ENCODE results near the gene PLBD1. TPM values are rescaled to one million over a fixed set of nuclear protein-coding genes. Genes with fewer than 3 reads are reported as not detected.

The PLBD1 gene
- total RNA-seq, 2 experiments from 2014 or later, result 0.95 to 1.3 TPM

GRCh38 chr12:14612898-14613445, 45.3 kb upstream of the PLBD1 start:
- ATAC-seq (ENCODE audit: poor library complexity) (no peak), DNase-seq (no peak)
- Histone ChIP-seq H3K27ac (ENCODE audit: low read depth in 1 of 2, low read length in 2 of 2) (no peak overlapping the region), H3K27me3 (ENCODE audit: control insufficient read depth in 1 of 2, insufficient read depth in 2 of 2, low read length in 2 of 2) (peaks cover 0 to 6% of the 10 kb centered on the region in 2 experiments), H3K36me3 (ENCODE audit: insufficient read depth, low read length) (no peaks in the 10 kb centered on the region), H3K4me1 (ENCODE audit: insufficient read depth, low read length) (no peaks in the 10 kb centered on the region), H3K9me3 (ENCODE audit: control insufficient read depth in 1 of 2, insufficient read depth in 1 of 2, low read length in 2 of 2) (peaks cover 0 to 18% of the 10 kb centered on the region in 2 experiments), H3K4me3 (ENCODE audit: low read length) (no peak overlapping the region)
- Mint-ChIP-seq H3K27me3 (peaks cover 12% of the 10 kb centered on the region), H3K36me3 (ENCODE audit: low read depth) (peaks cover 5% of the 10 kb centered on the region), H3K4me1 (ENCODE audit: low read depth) (no peaks in the 10 kb centered on the region), H3K4me3 (no peak overlapping the region), H3K9me3 (peaks cover 16% of the 10 kb centered on the region), H3K27ac (no peak overlapping the region)
- ChIA-PET POLR2A (no interaction called here), CTCF (interaction anchor here (0.8 kb wide), 1 partner anchor 17 kb away, joined by 3 read pairs; no protein-coding TSS in a partner anchor)
- TF ChIP-seq, protein P1, sequence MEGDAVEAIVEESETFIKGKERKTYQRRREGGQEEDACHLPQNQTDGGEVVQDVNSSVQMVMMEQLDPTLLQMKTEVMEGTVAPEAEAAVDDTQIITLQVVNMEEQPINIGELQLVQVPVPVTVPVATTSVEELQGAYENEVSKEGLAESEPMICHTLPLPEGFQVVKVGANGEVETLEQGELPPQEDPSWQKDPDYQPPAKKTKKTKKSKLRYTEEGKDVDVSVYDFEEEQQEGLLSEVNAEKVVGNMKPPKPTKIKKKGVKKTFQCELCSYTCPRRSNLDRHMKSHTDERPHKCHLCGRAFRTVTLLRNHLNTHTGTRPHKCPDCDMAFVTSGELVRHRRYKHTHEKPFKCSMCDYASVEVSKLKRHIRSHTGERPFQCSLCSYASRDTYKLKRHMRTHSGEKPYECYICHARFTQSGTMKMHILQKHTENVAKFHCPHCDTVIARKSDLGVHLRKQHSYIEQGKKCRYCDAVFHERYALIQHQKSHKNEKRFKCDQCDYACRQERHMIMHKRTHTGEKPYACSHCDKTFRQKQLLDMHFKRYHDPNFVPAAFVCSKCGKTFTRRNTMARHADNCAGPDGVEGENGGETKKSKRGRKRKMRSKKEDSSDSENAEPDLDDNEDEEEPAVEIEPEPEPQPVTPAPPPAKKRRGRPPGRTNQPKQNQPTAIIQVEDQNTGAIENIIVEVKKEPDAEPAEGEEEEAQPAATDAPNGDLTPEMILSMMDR (IDR thresholded peaks at IDR 0.05), result no peak
- intact Hi-C loops (cut with DNase I, micrococcal nuclease), result no loop called here

GRCh38 chr12:14612250-14612649, 44.6 kb upstream of the PLBD1 start:
- H3K36me3 Mint-ChIP-seq (ENCODE audit: low read depth), result peaks cover 5% of the 10 kb centered on the region
- H3K4me1 ChIP-seq (ENCODE audit: insufficient read depth, low read length), result no peaks in the 10 kb centered on the region
- no peak for ATAC-seq (ENCODE audit: poor library complexity)
- H3K27me3 ChIP-seq (ENCODE audit: control insufficient read depth in 1 of 2, insufficient read depth in 2 of 2, low read length in 2 of 2), result peaks cover 0 to 6% of the 10 kb centered on the region in 2 experiments
- CTCF ChIA-PET, result no interaction called here
- no peak overlapping the region for H3K27ac ChIP-seq (ENCODE audit: low read depth in 1 of 2, low read length in 2 of 2)
- peaks cover 23% of the 10 kb centered on the region for H3K9me3 Mint-ChIP-seq
- no peak overlapping the region for H3K4me3 Mint-ChIP-seq
- no peaks in the 10 kb centered on the region for H3K36me3 ChIP-seq (ENCODE audit: insufficient read depth, low read length)
- no peak for DNase-seq
- no peak overlapping the region for H3K27ac Mint-ChIP-seq
- TF ChIP-seq, protein P1 (IDR thresholded peaks at IDR 0.05), result no peak
- intact Hi-C loops (cut with DNase I, micrococcal nuclease), result no loop called here
- H3K4me3 ChIP-seq (ENCODE audit: low read length), result no peak overlapping the region
- POLR2A ChIA-PET, result no interaction called here
- H3K9me3 ChIP-seq (ENCODE audit: control insufficient read depth in 1 of 2, insufficient read depth in 1 of 2, low read length in 2 of 2), result peaks cover 0 to 18% of the 10 kb centered on the region in 2 experiments
- H3K27me3 Mint-ChIP-seq, result peaks cover 12% of the 10 kb centered on the region
- H3K4me1 Mint-ChIP-seq (ENCODE audit: low read depth), result no peaks in the 10 kb centered on the region

GRCh38 chr12:14611640-14612203, 44.0 kb upstream of the PLBD1 start:
- no peaks in the 10 kb centered on the region for H3K4me1 ChIP-seq (ENCODE audit: insufficient read depth, low read length)
- CTCF ChIA-PET, result no interaction called here
- Mint-ChIP-seq H3K4me1 (ENCODE audit: low read depth) (no peaks in the 10 kb centered on the region), H3K9me3 (peaks cover 23% of the 10 kb centered on the region), H3K27me3 (peaks cover 12% of the 10 kb centered on the region), H3K4me3 (no peak overlapping the region), H3K36me3 (ENCODE audit: low read depth) (peaks cover 5% of the 10 kb centered on the region), H3K27ac (no peak overlapping the region)
- DNase-seq (no peak), ATAC-seq (ENCODE audit: poor library complexity) (no peak)
- H3K27me3 ChIP-seq (ENCODE audit: control insufficient read depth in 1 of 2, insufficient read depth in 2 of 2, low read length in 2 of 2), result peaks cover 0 to 6% of the 10 kb centered on the region in 2 experiments
- H3K36me3 ChIP-seq (ENCODE audit: insufficient read depth, low read length), result no peaks in the 10 kb centered on the region
- intact Hi-C loops (cut with DNase I, micrococcal nuclease), result no loop called here
- no peak overlapping the region for H3K27ac ChIP-seq (ENCODE audit: low read depth in 1 of 2, low read length in 2 of 2)
- TF ChIP-seq, protein P1 (IDR thresholded peaks at IDR 0.05), result no peak
- no peak overlapping the region for H3K4me3 ChIP-seq (ENCODE audit: low read length)
- POLR2A ChIA-PET, result no interaction called here
- peaks cover 0 to 18% of the 10 kb centered on the region in 2 experiments for H3K9me3 ChIP-seq (ENCODE audit: control insufficient read depth in 1 of 2, insufficient read depth in 1 of 2, low read length in 2 of 2)

Data from CD4-positive, alpha-beta T cell (primary cell).